SJCRH30 (cell line): ENCODE results near the gene ZNF407. TPM values are rescaled to one million over a fixed set of nuclear protein-coding genes. Genes with fewer than 3 reads are reported as not detected.

Experiments used
- DNase-seq, 2 experiments: peaks; one replicate each; pipeline ENCODE4 v3.0.0-alpha.2; 2015 to 2020
- H3K27ac ChIP-seq: fragments of 250-450 bp; sonication (Bioruptor Pico); 2 replicates; pipeline ENCODE4 v1.5.1; 2020; ENCODE audit warnings: mild to moderate bottlenecking, moderate library complexity
- H3K27me3 ChIP-seq: fragments of 250-450 bp; sonication (Bioruptor Pico); 2 replicates; pipeline ENCODE4 v1.5.1; 2020; ENCODE audit warnings: mild to moderate bottlenecking, moderate library complexity
- H3K36me3 ChIP-seq: fragments of 250-450 bp; sonication (Bioruptor Pico); 2 replicates; pipeline ENCODE4 v1.5.1; 2020; ENCODE audit warnings: mild to moderate bottlenecking, moderate library complexity
- H3K4me1 ChIP-seq: fragments of 250-450 bp; sonication (Bioruptor Pico); 2 replicates; pipeline ENCODE4 v1.5.1; 2020; ENCODE audit warnings: mild to moderate bottlenecking, moderate library complexity
- H3K4me3 ChIP-seq: fragments of 250-450 bp; sonication (Bioruptor Pico); 2 replicates; pipeline ENCODE4 v1.5.1; 2020; ENCODE audit warnings: mild to moderate bottlenecking, moderate library complexity
- H3K9me3 ChIP-seq: fragments of 250-450 bp; sonication (Bioruptor Pico); replicated peaks from 2 replicates; pipeline ENCODE4 v1.5.1; 2020; ENCODE audit warnings: mild to moderate bottlenecking, moderate library complexity
- total RNA-seq: library from RNA; depleted of rRNA; stranded (reverse); fragments of >200 nt; shearing (Covaris generic); gene quantifications from 2 replicates; pipeline ENCODE4 v1.2.3, GENCODE V29; 2014; rRNA removed

Gene ZNF407
- total RNA-seq, 1 experiment from 2014 or later, result 9.5 TPM

DNA sequence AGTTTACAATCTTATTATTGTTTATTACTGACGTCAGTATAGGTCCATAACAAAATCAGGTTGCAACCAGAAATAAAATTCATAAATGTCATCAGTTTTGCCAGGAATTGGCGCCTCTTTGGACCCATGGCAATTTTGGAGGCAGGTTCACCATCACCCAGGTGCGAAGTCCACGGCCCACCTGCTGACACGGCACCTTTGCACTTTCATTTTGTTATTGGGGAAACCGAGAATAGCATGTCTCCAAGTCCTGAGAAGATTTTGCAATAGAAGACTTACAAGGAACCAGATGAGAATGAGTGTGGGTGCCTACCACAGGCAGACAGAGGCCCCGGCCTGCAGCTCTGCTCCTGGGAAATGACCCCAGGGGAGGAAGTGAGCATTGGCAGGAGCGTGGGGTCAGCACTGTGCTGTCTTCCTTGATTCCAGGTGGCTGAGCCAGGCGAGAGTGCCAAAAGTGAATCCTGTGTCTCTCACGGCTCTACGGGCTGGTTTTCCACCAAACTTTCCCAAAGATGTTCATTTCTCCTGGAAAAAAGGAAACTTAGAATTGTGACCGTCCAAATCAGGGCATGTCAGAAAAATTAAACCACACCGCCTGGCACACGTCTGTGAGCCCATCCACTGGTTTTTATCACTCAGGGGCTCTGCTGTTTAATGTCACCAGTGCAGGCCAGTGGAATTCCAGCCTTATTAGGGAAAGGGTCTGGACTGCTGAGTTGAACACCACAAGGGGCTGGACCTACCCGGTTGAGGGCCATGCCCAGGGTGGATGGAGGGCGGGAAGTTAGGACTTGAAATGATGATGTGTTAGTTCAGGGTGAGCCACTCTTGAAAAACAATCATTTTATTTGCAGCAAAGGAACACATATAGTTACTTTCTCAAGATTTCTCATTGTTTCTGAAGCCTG is 514.8 kb downstream of the ZNF407 start:
- H3K4me3 ChIP-seq, result no peak overlapping the region
- no peaks in the 10 kb centered on the region for H3K36me3 ChIP-seq
- DNase-seq, result no peak
- H3K27ac ChIP-seq, result no peak overlapping the region
- no peaks in the 10 kb centered on the region for H3K27me3 ChIP-seq
- no peaks in the 10 kb centered on the region for H3K4me1 ChIP-seq
- no peaks in the 10 kb centered on the region for H3K9me3 ChIP-seq

DNA sequence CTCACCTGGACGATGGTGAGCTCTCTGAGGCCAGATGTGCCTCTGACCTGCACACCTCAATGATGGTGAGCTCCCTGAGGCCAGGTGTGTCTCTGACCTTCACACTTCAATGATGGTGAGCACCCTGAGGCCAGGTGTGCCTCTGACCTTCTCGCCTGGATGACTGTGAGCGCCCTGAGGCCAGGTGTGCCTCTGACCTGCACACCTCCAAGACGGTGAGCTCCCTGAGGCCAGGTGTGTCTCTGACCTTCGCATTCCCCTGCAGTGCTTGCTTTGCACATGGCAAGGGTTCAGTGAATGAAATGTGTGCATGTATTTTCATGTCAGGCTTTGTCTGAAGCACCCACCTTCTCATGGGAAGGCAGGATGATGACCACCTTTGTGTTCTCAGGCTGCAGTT is 515.8 kb downstream of the ZNF407 start:
- Histone ChIP-seq H3K4me3 (no peak overlapping the region), H3K36me3 (no peaks in the 10 kb centered on the region), H3K27me3 (no peaks in the 10 kb centered on the region), H3K27ac (no peak overlapping the region), H3K4me1 (no peaks in the 10 kb centered on the region), H3K9me3 (no peaks in the 10 kb centered on the region)
- no peak for DNase-seq

DNA sequence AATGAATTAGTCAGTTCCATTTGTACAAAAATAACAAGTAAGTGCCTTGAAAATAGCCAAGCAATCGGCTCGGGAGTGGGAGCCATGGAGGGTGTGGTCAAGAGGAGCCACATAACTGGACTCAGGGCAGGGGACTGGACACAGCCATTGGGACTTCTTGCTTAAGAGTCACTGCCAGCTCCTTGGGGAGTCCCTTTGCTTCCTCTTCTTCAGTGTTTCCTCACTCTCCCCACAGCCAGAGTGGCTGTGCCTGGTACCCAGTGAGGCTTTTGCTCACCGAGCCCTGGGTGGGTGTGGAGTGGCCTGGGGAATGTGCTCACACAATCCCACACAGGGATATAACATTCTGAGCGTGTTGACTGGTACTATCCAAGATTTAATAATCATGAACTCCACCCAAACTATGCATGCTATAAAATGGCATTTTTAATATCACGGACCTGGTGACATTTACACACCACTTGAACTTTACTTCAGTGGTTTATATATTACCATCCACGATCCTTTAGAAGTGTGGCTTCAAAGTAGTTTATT is 516.6 kb downstream of the ZNF407 start:
- Histone ChIP-seq H3K4me3 (no peak overlapping the region), H3K36me3 (no peaks in the 10 kb centered on the region), H3K9me3 (no peaks in the 10 kb centered on the region), H3K4me1 (no peaks in the 10 kb centered on the region), H3K27me3 (no peaks in the 10 kb centered on the region), H3K27ac (no peak overlapping the region)
- no peak for DNase-seq

Other genes starting within 250 kb of the ZNF407 start
- not detected in 2 replicates for gene DIPK1C, start 140.6 kb upstream of the ZNF407 start, total RNA-seq
- 44.3 and 52.7 TPM in 2 replicates for gene CNDP2, start 101.5 kb upstream of the ZNF407 start, total RNA-seq
- not detected in 2 replicates for gene CNDP1, start 63.4 kb upstream of the ZNF407 start, total RNA-seq